Subcutaneous adipose tissue (tissue), 4 donors: ENCODE measurements around the gene C22orf23. TPM values are rescaled to one million over a fixed set of nuclear protein-coding genes. Genes with fewer than 3 reads are reported as not detected.

Experiments
- CTCF ChIP-seq: fragments of 450-650 bp; IDR thresholded peaks from one replicate; pipeline ENCODE4 v1.5.1; 2016; ENCODE audit warnings: low read depth, mild to moderate bottlenecking, control low read depth, antibody characterized with exemption, moderate library complexity
- total RNA-seq, 4 donors: library from RNA; depleted of rRNA; stranded (reverse); fragments of >200 nt; gene quantifications; one replicate each; pipeline ENCODE4 v1.1.0, GENCODE V29; 2016

C22orf23 gene
- total RNA-seq, 4 donors from 2014 or later: 0.68 to 2.1 (median 1.3) TPM; not detected in 1

GRCh38 chr22:37979782-37980181 is 26.4 kb upstream of the C22orf23 start:
- TF ChIP-seq CTCF: no peak

- no peak for TF ChIP-seq CTCF
Observed at GRCh38 chr22:37976547-37976946, 23.1 kb upstream of the C22orf23 start.

- TF ChIP-seq CTCF: no peak
Observed at GRCh38 chr22:37975153-37975552, 21.8 kb upstream of the C22orf23 start.

- TF ChIP-seq CTCF: no peak
Observed at GRCh38 chr22:37973271-37974170, 20.1 kb upstream of the C22orf23 start.

- TF ChIP-seq CTCF: no peak
Observed at GRCh38 chr22:37972527-37972926, 19.1 kb upstream of the C22orf23 start.

GRCh38 chr22:37971475-37972434 is 18.4 kb upstream of the C22orf23 start:
- TF ChIP-seq CTCF: no peak

GRCh38 chr22:37970864-37971263 is 17.5 kb upstream of the C22orf23 start:
- TF ChIP-seq CTCF: no peak
